Large intestine (tissue), 3 donors: ENCODE measurements around the gene SEL1L2. TPM values are rescaled to one million over a fixed set of nuclear protein-coding genes. Genes with fewer than 3 reads are reported as not detected.

Experiments used
- DNase-seq, 2 donors: peaks; one replicate each; pipeline versions ENCODE4 v3.0.0 to v3.0.0-alpha.2; 2013
- H3K27ac ChIP-seq: one replicate; pipeline ENCODE4 v1.5.1; 2013; ENCODE audit warnings: low read length
- H3K27me3 ChIP-seq: 2 replicates; pipeline ENCODE4 v1.6.1; 2013; ENCODE audit warnings: low read length; ENCODE audit not compliant: control insufficient read depth, insufficient read depth
- H3K36me3 ChIP-seq: 2 replicates; pipeline ENCODE4 v1.6.1; 2013; ENCODE audit warnings: low read length; ENCODE audit not compliant: control insufficient read depth, insufficient read depth
- H3K4me1 ChIP-seq: one replicate; pipeline ENCODE4 v1.6.1; 2013; ENCODE audit warnings: low read length; ENCODE audit not compliant: control insufficient read depth, insufficient read depth
- H3K4me3 ChIP-seq: one replicate; pipeline ENCODE4 v1.5.1; 2013; ENCODE audit warnings: low read length
- H3K9me3 ChIP-seq: one replicate; pipeline ENCODE4 v1.6.1; 2013; ENCODE audit warnings: mild to moderate bottlenecking, low read depth, low read length, moderate library complexity; ENCODE audit not compliant: control insufficient read depth
- WGBS: methylation state at CpG from one replicate; pipeline ENCODE4 v1.1.5; 2013; ENCODE audit warnings: low lambda C conversion rate; ENCODE audit not compliant: insufficient coverage; 5-methylcytosine and 5-hydroxymethylcytosine counted together
- polyA plus RNA-seq: library from polyadenylated mRNA; unstranded; fragments of 120-200 nt; gene quantifications from one replicate; pipeline ENCODE4 v1.2.1, GENCODE V29; 2013

Gene SEL1L2
- polyA plus RNA-seq, 1 donor = not detected

DNA sequence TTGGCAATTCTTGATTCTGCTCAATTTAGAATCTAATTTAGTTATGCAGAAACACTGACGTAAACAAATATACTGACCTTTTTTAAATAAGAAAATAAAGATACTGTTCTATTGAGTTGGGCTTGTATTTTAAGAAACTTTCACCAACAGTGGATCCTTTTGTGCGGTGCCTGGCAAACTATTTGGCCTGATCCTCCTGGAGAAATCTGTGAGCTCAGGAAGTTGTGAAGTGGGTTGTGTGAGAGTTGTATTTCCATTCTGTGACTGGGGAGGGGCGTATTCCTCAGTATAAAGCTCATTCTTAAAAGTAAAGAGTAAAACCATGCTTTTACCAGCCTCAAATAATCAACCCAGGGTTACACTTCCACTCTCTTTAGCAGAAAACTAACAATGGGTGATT, 85.6 kb downstream of the SEL1L2 start:
- DNase-seq = no peak
- H3K27ac ChIP-seq = no peak overlapping the region
- no peaks in the 10 kb centered on the region for H3K9me3 ChIP-seq
- H3K36me3 ChIP-seq = no peaks in the 10 kb centered on the region
- no peak overlapping the region for H3K4me3 ChIP-seq
- H3K4me1 ChIP-seq = no peaks in the 10 kb centered on the region
- no peaks in the 10 kb centered on the region for H3K27me3 ChIP-seq
- no CpG with 5 or more reads among the region's 3 CpGs for WGBS

DNA sequence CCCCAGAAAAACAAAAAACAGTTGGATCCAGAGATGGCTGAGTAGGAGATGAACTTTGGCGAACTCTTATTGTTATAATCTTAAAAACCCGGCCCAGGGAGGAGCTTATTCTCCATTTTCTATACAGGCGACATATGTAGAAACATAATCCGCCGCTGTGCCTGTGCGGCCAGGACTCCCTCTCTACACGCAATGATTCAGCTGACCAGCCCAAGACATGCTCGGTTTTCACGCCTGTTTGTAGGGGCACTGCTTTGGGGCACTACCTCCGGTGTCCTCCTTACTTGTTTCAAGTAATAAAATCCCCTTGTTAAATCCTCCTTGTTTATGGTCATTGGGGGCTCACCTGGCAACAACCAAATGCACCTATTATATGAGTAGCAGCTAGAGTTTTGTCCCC, 89.9 kb downstream of the SEL1L2 start:
- no CpG with 5 or more reads among the region's 10 CpGs for WGBS
- H3K9me3 ChIP-seq = no peaks in the 10 kb centered on the region
- H3K27ac ChIP-seq = no peak overlapping the region
- no peaks in the 10 kb centered on the region for H3K4me1 ChIP-seq
- no peak for DNase-seq
- no peak overlapping the region for H3K4me3 ChIP-seq
- H3K27me3 ChIP-seq = no peaks in the 10 kb centered on the region
- no peaks in the 10 kb centered on the region for H3K36me3 ChIP-seq

DNA sequence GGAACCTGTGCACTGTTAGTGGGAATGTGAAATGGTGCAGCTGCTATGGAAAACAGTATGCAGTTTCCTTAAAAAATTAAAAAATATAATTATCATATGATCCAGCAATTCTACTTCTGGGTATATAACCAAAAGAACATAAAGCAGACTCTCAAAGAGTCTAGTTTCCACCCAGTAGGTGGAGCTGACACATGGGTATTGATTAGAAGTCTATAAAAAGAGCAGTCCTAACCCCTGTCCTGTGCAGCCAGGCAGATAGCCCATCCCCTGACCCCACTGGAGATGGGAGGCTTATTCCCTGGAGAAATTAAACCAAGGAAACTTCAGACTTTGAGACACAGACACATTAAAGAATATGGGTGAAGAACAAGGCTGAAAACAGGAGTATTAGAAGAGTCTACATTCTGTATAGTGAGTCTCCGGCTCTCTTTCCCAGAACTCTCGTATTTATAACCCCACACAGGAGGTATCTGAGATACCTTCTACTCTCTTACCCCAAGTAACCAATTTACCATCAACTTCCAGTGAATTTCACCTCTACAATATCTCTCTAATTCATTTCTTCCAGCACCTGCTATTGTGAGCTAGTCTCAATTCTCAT, 92.3 kb downstream of the SEL1L2 start:
- H3K4me3 ChIP-seq = no peak overlapping the region
- WGBS = 93% methylated on average over 2 of the region's 2 CpGs
- H3K9me3 ChIP-seq = no peaks in the 10 kb centered on the region
- no peaks in the 10 kb centered on the region for H3K27me3 ChIP-seq
- no peak overlapping the region for H3K27ac ChIP-seq
- H3K4me1 ChIP-seq = no peaks in the 10 kb centered on the region
- H3K36me3 ChIP-seq = no peaks in the 10 kb centered on the region
- DNase-seq = no peak

DNA sequence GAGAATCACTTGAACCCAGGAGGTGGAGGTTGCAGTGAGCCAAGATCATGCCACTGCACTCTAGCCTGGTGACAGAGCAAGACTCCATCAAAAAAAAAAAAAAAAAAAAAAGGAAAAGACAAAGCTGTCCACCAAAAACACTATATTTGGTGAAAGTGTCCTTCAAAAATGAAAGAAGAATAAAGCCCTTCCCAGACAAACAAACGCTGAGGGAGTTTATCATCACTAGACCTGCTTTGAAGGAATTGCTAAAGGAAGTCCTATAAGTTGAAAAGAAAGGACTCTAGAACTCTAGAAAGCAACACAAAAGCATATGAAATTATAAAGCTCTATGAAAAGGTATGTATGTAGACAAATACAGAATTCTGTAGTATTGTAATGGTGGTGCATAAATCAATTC, 98.8 kb downstream of the SEL1L2 start:
- DNase-seq = no peak
- Histone ChIP-seq H3K36me3 (no peaks in the 10 kb centered on the region), H3K4me1 (no peaks in the 10 kb centered on the region), H3K27ac (no peak overlapping the region), H3K9me3 (peaks cover 2% of the 10 kb centered on the region), H3K27me3 (no peaks in the 10 kb centered on the region), H3K4me3 (no peak overlapping the region)
- WGBS = no CpG with 5 or more reads among the region's 1 CpG

DNA sequence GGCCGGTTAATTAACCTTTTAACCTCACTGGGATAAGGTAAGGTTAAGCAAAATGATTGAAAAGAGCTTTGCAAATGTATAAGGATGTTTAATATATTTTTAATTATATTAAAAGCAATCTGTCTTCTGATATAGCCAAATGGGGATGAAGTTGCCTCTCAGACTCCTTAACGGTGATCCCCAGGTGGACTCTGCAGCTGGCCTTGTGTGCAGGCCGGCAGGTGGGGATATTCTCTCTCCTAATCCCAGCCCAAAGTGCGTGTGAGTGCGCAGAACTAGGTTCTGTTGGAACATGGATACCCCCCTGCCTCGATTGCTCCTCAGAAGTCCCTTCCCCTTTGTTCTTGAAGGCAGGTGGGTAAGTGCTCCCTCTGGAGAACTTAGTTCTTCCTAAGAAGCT, 105.6 kb downstream of the SEL1L2 start:
- DNase-seq = no peak
- Histone ChIP-seq H3K27me3 (no peaks in the 10 kb centered on the region), H3K9me3 (no peaks in the 10 kb centered on the region), H3K4me3 (no peak overlapping the region), H3K36me3 (no peaks in the 10 kb centered on the region), H3K27ac (no peak overlapping the region), H3K4me1 (no peaks in the 10 kb centered on the region)
- WGBS = no CpG with 5 or more reads among the region's 6 CpGs

DNA sequence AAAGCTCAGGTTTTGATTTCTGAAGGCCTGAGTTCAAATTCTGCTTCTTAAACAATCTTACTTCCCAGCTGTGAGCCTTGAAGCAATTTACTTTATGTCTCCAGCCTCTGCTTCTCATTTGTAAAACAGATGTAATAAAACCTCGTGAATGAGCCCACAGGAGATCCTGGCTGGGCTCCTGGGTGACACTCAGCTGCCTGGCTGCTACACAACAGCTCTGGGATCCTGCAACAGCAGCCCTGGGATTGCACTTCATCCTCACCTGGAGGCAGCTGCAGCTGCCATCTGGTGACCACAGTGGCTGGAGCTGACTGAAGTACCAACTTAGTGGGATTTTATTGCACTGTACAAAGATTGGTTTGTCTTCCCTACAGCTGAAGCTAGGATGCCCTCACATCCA, 107.0 kb downstream of the SEL1L2 start:
- H3K4me1 ChIP-seq = no peaks in the 10 kb centered on the region
- H3K36me3 ChIP-seq = no peaks in the 10 kb centered on the region
- WGBS = no CpG with 5 or more reads among the region's 1 CpG
- DNase-seq = no peak
- H3K27ac ChIP-seq = no peak overlapping the region
- no peaks in the 10 kb centered on the region for H3K27me3 ChIP-seq
- H3K9me3 ChIP-seq = no peaks in the 10 kb centered on the region
- no peak overlapping the region for H3K4me3 ChIP-seq

DNA sequence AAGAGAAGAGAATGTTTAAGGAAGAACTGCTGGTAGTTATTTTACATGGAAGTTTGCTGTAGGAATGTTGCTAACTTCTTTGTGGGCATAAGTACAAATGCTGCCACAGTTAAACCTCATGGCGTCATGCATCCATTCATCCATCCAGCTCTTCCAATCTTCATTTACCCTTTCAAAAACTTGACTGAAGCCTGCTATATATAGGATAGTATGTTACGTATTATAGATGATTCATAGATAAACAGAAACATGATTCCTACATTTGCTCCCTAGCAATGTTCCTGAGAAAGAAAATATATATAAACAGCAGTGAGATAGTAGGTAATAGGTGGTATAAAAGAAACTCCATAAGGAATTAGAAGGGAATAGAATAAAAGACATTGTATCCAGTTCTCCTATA, 111.8 kb downstream of the SEL1L2 start:
- no CpG with 5 or more reads among the region's 2 CpGs for WGBS
- no peaks in the 10 kb centered on the region for H3K27me3 ChIP-seq
- no peak overlapping the region for H3K27ac ChIP-seq

DNA sequence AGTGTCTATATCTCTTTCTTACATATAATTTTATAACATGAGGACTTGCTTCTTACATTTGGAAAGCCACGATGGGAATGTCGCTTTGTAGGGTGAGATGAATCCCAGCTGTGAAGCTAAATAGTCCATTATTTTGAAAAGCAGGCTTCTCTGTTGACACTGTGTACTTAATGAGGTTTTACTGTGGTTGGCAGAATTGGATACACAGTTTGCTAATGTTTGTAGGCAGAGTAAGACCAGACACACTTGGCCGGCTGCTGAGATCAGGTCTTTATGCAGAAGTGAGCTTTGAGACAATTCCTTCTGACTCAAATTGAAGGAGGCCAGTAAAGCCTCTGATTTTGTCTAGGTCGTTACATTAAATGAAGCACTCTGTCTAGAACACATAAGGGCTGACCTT, 112.6 kb downstream of the SEL1L2 start:
- no peak overlapping the region for H3K4me3 ChIP-seq
- H3K27ac ChIP-seq = no peak overlapping the region
- no peaks in the 10 kb centered on the region for H3K27me3 ChIP-seq
- DNase-seq = peak in 1 of 2 donors; percentile 15
- no peaks in the 10 kb centered on the region for H3K36me3 ChIP-seq
- H3K4me1 ChIP-seq = no peaks in the 10 kb centered on the region
- WGBS = no CpG with 5 or more reads among the region's 4 CpGs
- H3K9me3 ChIP-seq = no peaks in the 10 kb centered on the region

More for the DNA sequence above, 111.8 kb downstream of the SEL1L2 start:
- Histone ChIP-seq H3K36me3 (no peaks in the 10 kb centered on the region), H3K4me1 (no peaks in the 10 kb centered on the region), H3K4me3 (no peak overlapping the region), H3K9me3 (no peaks in the 10 kb centered on the region)
- DNase-seq = no peak

DNA sequence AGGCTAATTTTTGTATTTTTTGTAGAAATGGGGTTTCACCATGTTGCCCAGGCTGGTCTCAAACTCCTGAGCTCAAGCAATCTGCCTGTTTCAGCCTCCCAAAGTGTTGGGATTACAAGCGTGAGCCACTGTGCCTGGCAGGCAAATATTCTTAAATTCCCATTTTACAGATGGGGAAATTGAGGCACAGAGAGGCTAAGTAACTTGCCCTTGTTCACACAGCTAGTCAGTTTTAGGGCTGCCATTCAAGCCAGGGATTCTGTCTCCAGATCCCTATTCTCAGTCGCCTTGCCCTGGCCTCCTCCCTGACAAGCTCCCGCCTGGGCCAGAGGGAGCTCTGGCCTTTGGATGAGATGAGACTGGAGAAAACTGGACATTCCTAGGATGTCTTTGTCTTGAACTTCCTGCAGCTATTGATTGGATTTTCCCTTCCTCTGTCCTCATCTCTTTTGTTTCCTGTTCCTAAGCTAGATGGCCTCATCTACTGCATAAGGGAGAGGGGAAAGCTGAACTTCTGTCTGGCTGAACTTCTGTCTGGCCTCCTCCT, 115.1 kb downstream of the SEL1L2 start:
- no peaks in the 10 kb centered on the region for H3K9me3 ChIP-seq
- H3K36me3 ChIP-seq = no peaks in the 10 kb centered on the region
- H3K27ac ChIP-seq = no peak overlapping the region
- DNase-seq = no peak
- no peaks in the 10 kb centered on the region for H3K27me3 ChIP-seq
- no peaks in the 10 kb centered on the region for H3K4me1 ChIP-seq
- WGBS = no CpG with 5 or more reads among the region's 3 CpGs
- H3K4me3 ChIP-seq = no peak overlapping the region

DNA sequence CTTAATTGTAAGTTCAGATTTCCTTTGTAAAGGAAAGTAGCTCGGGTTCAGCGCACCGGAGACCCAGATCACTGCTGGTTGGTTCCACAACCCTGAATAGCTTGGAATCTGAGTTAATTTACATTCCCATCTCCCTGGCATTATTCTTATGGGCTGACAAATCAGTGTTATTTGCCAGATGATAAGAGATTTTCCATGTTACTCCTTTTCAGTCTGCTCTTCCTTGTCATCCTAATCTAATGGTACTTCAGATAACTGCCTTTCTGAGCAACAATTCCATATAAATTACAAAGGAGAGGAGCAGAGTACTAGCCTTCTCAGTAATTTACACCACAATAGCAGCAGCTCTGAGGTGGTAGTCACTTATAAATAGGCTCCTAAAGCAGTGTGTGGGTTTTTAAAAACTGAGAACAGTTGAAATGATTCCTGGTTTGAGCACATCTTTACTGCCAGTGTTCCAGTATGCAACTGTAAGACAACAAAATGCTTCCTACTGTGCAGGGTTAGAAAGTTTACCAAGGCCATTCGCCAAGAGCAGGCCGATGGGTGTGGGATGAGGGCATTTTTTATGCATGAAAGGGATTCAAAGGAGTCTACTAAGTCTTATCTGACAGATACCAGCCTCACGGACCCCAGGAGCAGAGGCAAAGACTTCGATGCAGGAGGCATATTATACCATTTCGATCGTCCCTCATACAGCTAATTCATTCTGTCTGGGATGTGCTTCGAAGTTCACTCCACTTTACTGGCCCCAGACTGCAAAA, 115.8 kb downstream of the SEL1L2 start:
- H3K36me3 ChIP-seq = no peaks in the 10 kb centered on the region
- H3K9me3 ChIP-seq = no peaks in the 10 kb centered on the region
- DNase-seq = no peak
- no peak overlapping the region for H3K4me3 ChIP-seq
- H3K27me3 ChIP-seq = no peaks in the 10 kb centered on the region
- no peaks in the 10 kb centered on the region for H3K4me1 ChIP-seq
- H3K27ac ChIP-seq = no peak overlapping the region
- WGBS = 40% methylated on average over 2 of the region's 10 CpGs
